Activated T-cell treated with anti-CD3 and anti-CD28 coated beads for 1 hour (primary cell): ENCODE data around the gene PKNOX2.

Experiments
- DNase-seq: peaks from one replicate; pipeline ENCODE4 v3.0.0-alpha.2; 2020; ENCODE audit warnings: low read depth

PKNOX2 gene

DNA sequence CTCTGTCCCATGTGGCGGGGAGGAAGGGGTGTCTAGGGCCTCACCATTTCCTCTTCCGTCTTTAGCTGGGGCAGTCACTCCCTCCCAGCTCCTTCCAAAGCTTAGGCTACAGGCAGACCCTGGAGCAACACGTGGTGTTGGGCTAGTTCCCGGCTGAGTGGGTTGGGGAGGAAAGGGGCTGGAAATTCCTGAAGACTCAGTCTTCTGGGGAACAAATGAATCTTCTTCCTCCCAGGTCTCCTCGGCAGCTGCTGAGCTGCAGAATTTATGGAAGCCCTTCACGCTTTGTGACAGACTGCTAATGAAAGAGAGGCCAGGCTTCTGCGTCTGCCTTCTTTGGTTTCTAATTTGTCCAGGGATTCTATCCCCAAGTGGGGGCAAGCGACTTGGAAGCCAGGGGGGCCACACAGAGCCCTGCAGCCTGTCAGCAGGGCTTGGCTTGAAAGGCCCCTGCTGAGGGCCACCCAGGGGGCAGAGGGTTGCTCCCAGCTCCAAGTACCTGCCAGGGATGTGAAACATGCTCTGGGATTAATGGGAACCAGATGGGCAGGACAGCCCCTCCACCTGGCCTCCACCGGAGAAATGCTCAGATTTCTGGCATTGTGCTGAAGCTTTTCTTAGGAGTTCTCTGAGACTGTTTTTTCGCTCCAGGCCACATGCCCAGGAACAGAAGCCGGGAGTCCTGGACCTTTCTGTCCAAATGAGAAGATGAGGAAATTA lies 123.1 kb downstream of the PKNOX2 start:
- DNase-seq: no peak

DNA sequence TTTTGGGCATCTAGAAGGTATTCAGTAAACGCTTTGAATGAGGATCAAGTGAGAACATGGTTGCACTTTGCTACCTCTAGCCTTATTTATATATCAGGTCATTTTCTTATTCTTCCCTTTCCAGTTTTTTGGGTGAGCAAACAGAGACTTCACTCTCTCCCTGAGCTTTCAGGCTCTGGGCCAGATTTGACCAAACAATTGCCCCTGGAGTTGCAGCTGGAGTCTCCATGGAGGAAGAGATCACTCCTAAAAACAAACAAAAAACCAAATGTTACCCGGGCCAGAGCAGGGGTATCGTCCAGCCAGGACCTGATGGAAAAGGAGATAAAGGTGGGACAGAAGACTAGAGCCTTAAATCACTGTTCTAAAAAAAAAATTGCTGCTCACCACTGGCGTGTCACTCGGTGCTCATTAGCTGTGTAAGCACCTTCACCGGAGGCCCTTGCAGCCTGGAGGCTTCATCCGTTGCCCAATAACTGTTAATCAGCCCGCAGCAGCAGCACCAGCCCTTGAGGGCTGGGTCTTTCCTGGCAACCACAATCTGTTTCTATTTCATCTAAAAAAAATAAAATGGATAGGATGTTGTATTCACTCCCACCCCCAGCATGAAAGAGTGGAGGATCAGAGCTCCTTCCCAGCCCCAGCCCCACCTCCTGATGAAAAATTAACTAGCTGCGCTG lies 125.0 kb downstream of the PKNOX2 start:
- DNase-seq: no peak

DNA sequence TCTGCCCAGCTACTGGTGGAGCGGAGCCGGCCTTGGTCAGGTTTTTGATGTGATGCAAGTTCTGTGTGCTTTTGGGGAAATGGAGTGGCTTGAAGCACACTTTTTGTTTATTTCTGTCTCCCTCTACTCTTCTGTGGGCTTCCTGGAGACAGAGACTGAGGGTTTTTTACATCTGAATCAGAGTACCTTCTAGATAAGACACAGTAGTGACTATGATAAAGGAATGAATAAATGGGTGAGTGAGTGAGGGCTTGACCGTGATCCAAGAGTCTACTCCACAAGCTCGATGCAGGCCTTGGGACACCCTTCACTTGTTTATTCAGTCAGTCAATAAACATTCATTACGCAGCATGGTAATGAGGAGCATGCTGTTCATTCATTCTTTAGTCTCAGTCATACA lies 125.7 kb downstream of the PKNOX2 start:
- no peak for DNase-seq

DNA sequence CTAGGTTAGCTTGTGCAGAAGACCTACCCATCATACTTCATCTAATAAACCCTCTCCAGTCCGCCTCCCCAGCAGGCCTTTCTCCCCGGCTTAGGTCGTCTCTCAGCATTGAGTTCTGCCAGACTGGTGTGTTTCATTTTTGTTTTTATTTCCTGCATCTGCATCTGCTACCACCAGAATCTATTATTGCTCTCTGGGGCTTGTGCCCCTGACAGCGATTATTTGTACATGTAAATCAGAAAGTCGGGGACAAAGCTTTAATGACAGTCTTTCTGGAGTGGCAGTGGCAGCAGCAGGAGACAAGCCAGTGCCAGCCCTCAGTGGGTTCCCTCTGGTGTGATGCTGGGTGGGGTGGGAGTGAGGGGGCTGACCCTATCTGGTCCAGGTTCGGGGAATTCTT lies 127.5 kb downstream of the PKNOX2 start:
- no peak for DNase-seq

DNA sequence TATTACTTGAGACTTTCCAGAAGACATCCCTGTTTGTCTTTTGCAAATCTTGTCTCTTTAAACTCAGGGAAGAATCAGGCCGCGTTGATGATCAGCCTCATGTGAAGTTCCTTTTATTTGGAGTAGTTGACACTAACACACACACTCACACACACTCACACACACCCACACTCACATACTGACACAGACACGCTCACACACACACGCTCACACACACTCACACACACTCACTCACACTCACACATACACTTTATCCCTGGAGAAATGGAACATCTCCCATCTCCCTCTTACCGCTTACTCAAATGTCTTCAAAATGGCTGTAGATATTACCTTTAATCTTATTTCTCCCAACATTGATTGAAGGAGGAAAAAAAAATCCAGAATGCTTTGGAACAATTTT lies 129.0 kb downstream of the PKNOX2 start:
- no peak for DNase-seq

DNA sequence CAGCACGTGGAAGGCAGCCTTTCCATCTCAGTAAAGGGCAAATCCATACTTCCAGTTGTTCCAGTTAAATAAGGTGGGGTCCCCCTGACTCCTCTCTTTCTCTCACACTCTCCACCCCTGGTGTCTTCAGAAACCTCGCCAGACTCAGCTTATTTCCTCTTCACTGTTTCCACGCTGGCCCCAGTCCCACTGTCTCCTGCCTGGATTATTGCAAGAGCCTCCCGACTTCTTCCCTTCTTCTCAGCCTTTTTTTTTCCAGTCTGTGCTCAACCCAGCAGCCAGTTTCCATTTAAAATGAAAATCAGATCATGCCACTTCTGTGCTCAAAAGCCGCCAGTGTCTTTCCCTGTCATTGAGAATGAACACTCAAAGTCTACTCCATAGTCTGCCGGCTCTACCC lies 131.4 kb downstream of the PKNOX2 start:
- DNase-seq: no peak

DNA sequence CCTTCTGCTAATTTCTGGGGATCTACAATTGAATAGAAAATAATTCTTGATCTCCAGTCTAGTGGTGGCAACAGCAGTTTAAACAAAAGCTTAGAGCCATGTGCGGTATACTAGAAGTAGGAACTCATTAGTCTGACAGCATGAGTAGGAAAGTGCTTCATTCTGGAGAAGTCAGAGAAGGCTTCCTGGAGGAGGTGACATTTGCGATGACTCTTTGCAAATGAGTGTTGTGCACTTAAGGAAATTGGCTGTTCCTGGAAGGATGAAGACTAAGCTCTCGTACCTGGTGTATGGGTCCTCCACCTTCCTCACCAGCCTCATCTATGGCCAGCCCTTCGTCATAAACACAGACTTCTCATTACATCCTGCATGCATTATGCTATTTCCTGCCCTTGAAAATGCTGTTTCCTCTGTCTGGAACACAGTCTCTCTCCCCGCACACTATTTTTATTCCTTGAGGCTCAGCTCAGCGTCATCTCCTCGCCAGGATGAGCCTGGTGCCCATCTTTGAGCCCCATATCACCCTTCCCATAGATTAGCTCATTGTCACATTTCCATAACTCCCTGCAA lies 132.9 kb downstream of the PKNOX2 start:
- DNase-seq: no peak

DNA sequence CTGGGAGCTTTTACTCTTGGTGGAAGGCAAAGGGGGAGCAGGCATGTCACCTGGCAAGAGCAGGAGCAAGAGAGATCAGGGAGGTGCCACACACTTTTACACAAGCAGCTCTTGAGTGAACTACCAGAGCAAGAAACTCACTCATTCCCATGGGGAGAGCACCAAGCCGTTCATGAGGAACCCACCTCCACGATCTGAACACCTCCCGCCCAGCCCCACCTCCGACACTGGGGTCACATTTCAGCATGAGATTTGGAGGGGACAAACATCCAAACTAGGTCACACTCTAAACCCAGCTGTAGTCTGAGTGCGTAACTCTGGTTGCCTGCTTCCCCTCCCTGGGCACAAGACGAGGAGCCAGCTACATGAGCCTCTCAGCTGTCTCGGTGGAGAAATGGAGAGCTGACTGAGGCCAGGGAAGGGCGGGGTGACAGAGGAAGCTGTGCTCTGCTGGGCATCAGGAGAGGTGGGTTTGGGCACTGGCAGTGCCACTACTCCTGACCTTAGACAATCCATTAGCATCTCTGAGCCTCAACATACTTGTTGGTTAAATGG lies 134.6 kb downstream of the PKNOX2 start:
- DNase-seq: no peak

DNA sequence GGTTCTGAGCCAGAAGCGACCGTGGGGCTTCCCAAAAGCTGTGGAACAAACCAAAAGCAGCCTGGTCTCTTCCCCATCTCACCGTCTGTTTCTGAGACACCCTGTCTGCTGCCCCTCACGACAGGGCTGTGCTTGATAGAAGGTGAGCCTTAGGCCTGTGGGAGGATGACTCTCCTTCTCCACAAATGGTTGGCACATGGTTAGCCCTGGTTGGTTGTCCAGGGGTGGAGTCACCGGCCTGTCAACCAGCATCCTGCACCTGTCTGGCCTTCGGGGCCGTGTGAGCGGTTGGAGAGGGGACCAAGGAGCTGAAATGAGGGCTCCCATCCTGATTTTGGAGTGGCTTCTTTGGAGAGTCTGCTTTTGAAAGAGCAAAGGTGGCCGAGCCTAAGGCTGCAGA lies 135.3 kb downstream of the PKNOX2 start:
- no peak for DNase-seq

DNA sequence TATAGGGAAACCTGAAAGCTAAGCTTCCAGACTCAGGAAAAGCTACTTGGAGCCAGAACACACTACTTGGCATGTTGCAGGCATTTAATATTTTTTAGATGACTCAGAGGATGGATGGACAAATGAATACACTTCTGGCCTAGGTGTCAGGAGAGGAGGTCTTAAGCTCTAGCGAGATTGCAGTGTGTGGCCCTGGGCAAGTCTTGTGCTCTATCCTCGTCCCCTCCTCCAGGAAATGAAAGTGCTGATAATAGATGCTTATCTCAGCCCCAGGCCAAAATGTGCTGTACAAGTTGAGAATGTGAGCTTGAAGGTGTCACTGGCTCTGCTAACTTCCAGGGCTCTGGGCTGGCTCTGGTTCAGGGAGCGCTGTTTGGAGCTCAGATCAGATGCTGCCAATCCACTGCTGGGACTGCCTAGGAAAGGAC lies 136.3 kb downstream of the PKNOX2 start:
- no peak for DNase-seq

DNA sequence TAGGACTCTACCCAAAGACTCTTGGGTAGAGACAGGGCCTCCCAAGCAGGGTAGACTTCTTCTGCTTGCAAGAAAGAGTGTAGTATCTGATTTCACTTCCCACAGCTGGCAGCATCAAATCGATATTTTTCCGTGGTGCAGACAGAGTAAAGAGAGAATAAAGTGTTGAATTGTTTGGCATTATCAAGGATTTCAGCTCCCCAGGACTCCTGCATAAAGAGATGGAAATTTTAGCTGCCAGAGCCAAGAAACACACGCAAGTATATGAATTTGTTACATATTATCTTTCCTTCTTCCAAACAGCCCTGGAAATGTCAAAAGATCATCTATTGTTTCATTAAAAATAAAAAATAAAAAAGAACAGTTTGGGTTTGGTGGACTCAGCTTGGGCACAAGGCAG lies 136.8 kb downstream of the PKNOX2 start:
- DNase-seq: no peak

DNA sequence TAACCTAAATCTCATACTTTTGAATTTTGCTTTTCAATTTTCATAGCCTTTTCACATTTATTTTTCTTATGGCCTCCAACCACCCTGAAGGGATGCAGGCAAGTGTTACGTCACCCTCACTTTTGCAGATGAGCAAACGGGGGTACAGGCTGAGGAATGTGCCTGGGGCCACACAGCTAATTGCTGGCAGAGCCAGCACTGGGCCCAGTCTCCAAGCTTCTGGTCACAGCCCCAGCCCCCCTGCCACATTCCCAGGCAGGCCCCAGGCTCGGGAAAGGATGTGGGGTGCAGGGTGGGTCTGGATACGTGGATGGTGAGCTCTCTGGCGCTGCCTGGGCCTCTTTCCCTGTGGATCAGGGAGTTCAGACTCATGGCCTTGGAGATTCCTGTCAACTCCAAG lies 138.6 kb downstream of the PKNOX2 start:
- no peak for DNase-seq

DNA sequence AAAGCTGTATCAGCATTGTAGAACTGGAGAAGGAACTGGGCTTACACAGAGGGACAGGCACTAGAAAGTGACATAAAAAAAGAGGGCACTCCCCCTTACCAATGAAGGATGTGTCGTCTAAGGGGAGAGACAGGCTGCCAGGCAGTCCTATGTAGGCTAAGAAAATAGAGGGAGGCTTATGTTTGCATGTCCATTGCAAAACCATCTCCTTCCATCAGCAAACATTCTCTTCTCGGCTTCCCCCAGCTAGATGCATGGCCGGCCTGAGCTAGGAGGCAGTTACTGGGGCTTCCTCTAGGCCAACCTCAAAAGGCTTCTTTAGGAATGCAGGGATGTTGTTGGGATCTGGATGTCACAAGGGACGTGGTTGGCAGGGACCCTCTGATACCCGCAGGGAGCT lies 139.1 kb downstream of the PKNOX2 start:
- DNase-seq: no peak

DNA sequence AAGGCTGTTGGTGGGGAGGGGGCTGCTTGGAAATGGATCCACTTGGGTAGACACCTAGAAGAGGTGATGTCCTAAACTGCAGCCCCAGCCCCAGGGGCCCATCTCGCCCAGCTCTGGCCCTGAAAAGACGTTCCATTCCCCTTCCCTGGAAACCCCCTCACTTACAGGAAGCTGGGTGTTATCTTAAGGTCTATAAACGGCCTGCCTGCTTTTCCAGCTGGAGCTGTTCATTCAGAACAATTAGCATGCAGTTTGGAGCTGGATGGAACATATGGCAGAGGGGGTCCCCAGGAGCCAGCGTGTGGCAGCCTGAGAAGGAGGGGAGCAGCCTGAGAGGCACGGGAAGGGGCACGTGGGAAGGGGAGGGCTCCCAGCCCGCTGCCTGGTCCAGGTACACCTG lies 139.6 kb downstream of the PKNOX2 start:
- DNase-seq: no peak

DNA sequence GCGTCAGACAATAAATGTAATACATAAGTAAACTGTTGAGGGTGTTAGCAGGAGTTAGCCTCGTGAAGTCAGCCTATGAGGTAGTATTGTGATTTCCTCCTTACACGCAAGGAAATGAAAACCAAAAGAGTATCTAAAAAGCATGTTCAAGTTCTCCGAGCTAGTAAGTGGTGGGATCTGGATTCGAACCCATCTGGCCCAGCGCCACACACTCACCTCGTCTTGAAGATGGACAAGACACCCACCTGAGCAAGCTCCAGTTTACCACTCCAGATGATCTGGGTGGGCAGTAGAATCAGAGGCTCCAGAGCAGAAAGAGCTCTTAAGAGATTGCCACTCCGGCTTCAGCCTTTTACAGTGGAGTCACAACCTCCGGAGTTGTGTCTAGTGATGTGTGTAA lies 140.3 kb downstream of the PKNOX2 start:
- no peak for DNase-seq

DNA sequence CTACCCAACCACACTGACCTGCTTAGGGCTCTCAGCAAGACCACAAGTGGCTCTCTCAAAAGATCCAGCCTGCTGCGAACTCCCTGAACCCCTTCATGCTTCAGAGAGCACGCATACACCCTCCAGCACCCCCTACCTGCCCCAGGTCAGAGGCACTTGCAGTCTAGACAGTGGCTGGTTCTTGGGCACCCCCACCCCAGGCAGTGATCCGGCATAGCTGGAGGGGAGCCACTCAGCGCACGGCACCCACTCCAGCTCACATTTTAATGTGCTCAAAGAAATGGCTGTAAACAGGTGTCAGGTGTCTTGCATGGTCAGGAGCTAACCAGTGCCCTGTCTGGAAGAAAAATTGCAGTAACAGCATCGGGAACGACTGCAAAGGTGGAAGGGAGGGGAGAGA lies 140.8 kb downstream of the PKNOX2 start:
- DNase-seq: no peak

DNA sequence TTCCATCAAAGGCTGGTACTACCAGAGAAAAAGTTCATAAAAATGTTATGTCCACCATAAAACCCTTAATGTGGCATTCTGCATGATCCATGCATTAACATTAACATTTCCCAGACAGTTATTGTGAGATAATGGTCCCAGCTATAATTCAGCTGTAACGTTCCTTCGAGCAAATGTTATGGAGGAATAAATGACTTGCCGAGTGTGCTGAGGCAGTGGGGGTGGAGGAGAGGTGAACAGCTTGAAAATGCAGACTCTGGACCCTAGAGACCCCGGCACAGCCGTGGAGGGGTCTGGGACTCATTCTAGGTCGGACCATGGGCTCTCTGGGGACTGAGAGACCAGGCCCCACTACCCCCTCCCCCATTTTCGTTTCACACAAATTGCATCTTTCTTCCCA lies 141.9 kb downstream of the PKNOX2 start:
- no peak for DNase-seq

DNA sequence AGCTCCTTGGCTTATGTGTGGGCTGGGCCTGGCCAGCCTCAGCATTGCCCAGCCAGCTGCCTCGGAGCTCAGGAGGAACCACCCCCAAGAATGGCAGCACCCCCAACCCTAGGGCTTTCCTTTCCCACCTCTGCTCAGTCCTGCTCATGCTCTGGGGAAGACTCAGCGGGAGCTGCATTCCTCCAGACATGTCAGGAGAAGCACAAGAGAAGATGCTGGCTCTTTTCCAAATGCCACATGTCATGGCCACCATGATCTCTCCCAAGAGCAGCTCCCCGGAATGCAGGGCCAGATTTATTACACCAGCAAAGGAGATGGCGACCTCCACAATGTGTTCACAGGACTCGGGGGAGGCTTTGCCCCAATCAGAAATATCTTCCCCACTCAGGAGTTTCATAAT lies 143.7 kb downstream of the PKNOX2 start:
- DNase-seq: no peak

DNA sequence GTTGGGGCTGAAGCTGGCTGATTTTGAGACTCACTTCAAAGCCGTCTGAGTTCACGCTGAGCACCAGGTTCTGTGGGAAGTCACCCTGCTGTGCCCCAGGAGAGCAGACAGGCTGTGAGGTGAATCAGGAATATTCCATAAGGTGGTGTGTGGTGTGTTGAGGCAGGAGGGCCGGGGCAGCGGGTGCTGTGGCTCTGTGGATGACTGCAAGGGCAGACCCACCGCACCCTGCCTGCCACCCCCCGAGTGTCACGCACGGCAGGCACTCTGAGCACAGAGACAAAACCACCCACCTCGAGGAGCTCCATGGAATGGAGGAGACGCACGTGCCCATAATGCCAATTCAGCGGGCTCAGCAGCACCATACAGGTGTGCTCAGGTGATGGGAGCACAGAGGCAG lies 147.8 kb downstream of the PKNOX2 start:
- DNase-seq: no peak

DNA sequence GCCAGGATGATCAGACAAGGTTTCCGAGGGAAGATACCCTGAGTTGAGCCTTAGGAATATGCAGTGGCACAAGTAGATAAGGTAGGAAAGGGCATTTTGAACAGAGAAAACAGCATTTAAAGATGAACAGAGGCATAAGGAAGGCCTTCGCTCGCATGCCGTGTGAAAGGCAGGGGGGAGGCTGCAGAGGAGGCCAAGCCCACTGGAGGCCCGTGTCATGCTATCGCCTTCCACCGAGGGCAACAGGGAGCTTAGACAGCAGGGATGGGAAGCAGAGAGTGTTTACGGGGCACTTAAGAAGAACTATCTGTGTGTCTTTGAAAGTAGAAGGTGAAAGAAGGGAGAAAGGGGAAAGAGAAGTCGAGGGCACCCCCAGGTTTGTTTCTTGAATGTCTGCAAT lies 148.3 kb downstream of the PKNOX2 start:
- DNase-seq: no peak

DNA sequence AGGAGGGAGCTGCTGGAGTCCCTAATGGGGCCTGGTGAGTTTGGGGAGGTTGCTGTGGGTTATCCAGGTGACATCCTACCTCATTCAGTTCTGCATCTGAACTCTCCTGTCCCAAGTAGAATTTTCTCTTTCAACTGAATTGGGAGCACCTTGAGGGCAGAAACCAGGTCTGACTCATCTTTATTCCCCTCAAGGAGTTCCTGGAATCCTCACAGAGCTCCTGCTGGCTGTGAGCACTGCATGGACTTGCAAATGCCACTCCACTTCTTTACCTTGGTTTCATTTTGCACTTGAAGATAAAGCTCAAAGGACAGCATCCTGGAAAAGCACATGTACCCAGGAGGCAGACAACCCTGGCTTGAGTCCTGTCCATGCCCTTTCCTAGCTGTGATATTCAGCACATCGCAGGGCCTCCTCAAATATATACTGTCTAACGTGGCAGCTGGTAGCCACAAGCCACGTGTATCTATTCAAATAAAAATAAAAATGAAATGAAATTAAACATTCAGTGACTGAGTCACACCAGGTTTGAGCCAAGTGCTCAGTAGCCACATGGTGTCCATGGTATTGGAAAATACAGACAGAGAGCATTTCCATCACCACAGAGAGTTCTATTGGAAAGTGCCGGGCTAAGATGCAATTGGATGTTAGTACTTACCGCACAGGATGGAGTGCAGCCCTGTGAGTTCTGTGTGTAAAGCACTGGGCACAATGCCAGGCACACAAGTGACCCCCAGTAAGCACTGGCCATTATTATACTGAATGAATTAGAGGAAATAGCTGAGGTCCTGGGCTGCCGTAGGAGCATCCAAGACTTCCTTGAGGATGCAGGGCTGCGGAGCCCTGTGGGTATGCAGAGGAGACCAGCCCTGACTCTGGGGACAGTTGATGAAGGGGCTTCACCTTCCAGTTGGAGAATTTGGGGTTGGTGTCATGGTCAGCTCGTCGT lies 149.0 kb downstream of the PKNOX2 start:
- no peak for DNase-seq
